ENCODE results near the gene DLEC1. TPM values are rescaled to one million over a fixed set of nuclear protein-coding genes. Genes with fewer than 3 reads are reported as not detected.

The DLEC1 gene
- total RNA-seq, 4 donors from 2014 or later, result 0.08 to 2.9 (median 0.57) TPM

DNA sequence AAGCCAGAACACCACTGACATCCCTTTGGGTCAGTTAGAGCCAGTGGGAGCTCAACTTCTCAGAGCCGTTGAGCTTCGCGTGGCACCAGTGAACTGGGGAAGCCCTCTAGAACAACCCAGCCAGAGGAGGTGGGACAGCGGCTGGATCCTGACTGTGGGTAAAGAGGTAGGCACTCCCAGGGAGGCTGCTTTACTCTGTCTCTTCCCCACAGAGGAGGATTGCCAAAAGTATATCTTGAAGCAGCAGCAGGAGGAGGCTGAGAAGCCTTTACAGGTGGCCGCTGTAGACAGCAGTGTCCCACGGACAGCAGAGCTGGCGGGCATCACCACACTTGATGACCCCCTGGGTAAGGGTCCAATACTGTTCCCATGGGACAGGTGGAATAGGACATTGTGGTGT lies 100.6 kb downstream of the DLEC1 start:
- no peak overlapping the region for H3K4me3 ChIP-seq (ENCODE audit: low read depth, poor library complexity, severe bottlenecking)
- 73 to 80% methylated on average over 7 of the region's 7 CpGs for WGBS, 2 donors
- intact Hi-C loops (cut with DNase I; ENCODE audit: low total_unique reads), result no loop called here
- TF ChIP-seq, protein P1, sequence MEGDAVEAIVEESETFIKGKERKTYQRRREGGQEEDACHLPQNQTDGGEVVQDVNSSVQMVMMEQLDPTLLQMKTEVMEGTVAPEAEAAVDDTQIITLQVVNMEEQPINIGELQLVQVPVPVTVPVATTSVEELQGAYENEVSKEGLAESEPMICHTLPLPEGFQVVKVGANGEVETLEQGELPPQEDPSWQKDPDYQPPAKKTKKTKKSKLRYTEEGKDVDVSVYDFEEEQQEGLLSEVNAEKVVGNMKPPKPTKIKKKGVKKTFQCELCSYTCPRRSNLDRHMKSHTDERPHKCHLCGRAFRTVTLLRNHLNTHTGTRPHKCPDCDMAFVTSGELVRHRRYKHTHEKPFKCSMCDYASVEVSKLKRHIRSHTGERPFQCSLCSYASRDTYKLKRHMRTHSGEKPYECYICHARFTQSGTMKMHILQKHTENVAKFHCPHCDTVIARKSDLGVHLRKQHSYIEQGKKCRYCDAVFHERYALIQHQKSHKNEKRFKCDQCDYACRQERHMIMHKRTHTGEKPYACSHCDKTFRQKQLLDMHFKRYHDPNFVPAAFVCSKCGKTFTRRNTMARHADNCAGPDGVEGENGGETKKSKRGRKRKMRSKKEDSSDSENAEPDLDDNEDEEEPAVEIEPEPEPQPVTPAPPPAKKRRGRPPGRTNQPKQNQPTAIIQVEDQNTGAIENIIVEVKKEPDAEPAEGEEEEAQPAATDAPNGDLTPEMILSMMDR (IDR thresholded peaks at IDR 0.05), result no peak
- no peak for TF ChIP-seq POLR2A (IDR thresholded peaks at IDR 0.05)
- peak in 1 of 2 donors; percentile 82 for DNase-seq (ENCODE audit: low spot score in 2 of 2)

DNA sequence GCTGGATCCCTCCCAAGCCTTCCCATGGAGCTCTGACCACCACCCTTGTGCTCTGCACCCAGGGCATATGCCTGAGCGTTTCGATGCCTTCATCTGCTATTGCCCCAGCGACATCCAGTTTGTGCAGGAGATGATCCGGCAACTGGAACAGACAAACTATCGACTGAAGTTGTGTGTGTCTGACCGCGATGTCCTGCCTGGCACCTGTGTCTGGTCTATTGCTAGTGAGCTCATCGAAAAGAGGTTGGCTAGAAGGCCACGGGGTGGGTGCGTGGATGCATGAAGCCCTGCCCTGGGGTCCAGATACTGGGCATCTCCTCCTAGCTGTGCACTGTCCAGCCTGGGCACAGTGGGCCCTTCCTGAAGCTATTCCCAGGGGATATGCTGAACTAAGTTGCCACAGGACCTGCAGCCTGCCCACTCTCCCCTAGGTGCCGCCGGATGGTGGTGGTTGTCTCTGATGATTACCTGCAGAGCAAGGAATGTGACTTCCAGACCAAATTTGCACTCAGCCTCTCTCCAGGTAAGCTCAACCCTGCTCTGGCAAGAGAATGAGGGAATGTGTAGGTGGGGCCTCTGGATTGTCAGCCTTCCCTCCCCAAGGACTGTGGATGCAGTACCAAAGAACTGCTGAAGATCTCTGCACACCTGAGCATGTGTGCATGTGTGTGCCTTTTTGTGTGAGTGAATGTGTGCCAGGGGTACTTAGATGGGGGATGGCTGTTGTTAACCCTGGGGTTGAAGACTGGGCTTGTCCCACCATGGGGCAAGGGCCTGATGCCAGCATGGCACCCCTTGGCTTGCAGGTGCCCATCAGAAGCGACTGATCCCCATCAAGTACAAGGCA lies 101.5 kb downstream of the DLEC1 start:
- DNase-seq (ENCODE audit: low spot score in 2 of 2), result peak in 1 of 2 donors; percentile 81
- no peak overlapping the region for H3K4me3 ChIP-seq (ENCODE audit: low read depth, poor library complexity, severe bottlenecking)
- TF ChIP-seq, protein P1 (IDR thresholded peaks at IDR 0.05), result no peak
- TF ChIP-seq POLR2A (IDR thresholded peaks at IDR 0.05), result no peak
- 91 to 94% methylated on average over 13 of the region's 13 CpGs for WGBS, 2 donors
- intact Hi-C loops (cut with DNase I; ENCODE audit: low total_unique reads), result no loop called here

DNA sequence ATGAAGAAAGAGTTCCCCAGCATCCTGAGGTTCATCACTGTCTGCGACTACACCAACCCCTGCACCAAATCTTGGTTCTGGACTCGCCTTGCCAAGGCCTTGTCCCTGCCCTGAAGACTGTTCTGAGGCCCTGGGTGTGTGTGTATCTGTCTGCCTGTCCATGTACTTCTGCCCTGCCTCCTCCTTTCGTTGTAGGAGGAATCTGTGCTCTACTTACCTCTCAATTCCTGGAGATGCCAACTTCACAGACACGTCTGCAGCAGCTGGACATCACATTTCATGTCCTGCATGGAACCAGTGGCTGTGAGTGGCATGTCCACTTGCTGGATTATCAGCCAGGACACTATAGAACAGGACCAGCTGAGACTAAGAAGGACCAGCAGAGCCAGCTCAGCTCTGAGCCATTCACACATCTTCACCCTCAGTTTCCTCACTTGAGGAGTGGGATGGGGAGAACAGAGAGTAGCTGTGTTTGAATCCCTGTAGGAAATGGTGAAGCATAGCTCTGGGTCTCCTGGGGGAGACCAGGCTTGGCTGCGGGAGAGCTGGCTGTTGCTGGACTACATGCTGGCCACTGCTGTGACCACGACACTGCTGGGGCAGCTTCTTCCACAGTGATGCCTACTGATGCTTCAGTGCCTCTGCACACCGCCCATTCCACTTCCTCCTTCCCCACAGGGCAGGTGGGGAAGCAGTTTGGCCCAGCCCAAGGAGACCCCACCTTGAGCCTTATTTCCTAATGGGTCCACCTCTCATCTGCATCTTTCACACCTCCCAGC lies 102.4 kb downstream of the DLEC1 start:
- no peak overlapping the region for H3K4me3 ChIP-seq (ENCODE audit: low read depth, poor library complexity, severe bottlenecking)
- TF ChIP-seq, protein P1 (IDR thresholded peaks at IDR 0.05), result no peak
- TF ChIP-seq POLR2A (IDR thresholded peaks at IDR 0.05), result no peak
- intact Hi-C loops (cut with DNase I; ENCODE audit: low total_unique reads), result no loop called here
- 88 to 93% methylated on average over 7 of the region's 7 CpGs for WGBS, 2 donors
- peak in 1 of 2 donors; percentile 59 for DNase-seq (ENCODE audit: low spot score in 2 of 2)

DNA sequence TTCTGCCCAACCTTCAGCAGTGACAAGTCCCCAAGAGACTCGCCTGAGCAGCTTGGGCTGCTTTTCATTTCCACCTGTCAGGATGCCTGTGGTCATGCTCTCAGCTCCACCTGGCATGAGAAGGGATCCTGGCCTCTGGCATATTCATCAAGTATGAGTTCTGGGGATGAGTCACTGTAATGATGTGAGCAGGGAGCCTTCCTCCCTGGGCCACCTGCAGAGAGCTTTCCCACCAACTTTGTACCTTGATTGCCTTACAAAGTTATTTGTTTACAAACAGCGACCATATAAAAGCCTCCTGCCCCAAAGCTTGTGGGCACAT lies 102.9 kb downstream of the DLEC1 start:
- DNase-seq (ENCODE audit: low spot score in 2 of 2), result peak in 1 of 2 donors; percentile 61
- WGBS, 2 donors, result 95 to 96% methylated on average over 2 of the region's 2 CpGs
- TF ChIP-seq POLR2A (IDR thresholded peaks at IDR 0.05), result no peak
- TF ChIP-seq, protein P1 (IDR thresholded peaks at IDR 0.05), result no peak
- no peak overlapping the region for H3K4me3 ChIP-seq (ENCODE audit: low read depth, poor library complexity, severe bottlenecking)
- intact Hi-C loops (cut with DNase I; ENCODE audit: low total_unique reads), result no loop called here

DNA sequence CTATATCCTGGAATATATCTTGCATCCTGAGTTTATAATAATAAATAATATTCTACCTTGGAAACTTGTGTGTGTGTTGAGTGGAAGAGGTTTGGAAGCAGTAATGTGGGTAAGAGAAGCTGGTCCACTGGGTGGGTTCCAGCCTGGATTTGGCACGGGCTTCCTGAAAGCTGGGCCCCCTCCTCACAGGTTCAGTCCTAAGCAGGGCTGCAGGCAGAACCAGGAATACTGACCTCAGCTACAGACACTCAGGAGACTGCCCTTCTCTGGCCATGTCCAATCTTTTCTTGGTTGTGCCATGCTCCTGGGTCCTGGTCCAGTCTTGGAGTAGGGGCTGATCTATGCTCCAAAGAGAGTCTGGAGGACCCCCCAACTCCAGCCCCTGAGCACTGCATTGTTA lies 104.0 kb downstream of the DLEC1 start:
- no peak for TF ChIP-seq POLR2A (IDR thresholded peaks at IDR 0.05)
- TF ChIP-seq, protein P1 (IDR thresholded peaks at IDR 0.05), result no peak
- intact Hi-C loops (cut with DNase I; ENCODE audit: low total_unique reads), result no loop called here
- 86 to 100% methylated on average over 1 of the region's 1 CpG for WGBS, 2 donors
- no peak overlapping the region for H3K4me3 ChIP-seq (ENCODE audit: low read depth, poor library complexity, severe bottlenecking)
- peak in 1 of 2 donors; percentile 64 for DNase-seq (ENCODE audit: low spot score in 2 of 2)

All from lower leg skin (tissue), 4 donors.